ENCODE measurements around the gene THRA.
A peak's percentile ranks its signal among the peaks of the same experiment; 100 is the strongest.

Gene THRA

GRCh38 chr17:40084477-40084876, 21.7 kb downstream of the THRA start:
- no peak for TF ChIP-seq REST (IDR thresholded peaks at IDR 0.05; ENCODE audit: insufficient replicate concordance, low read depth)
- TF ChIP-seq SPI1 (IDR thresholded peaks at IDR 0.05; ENCODE audit: borderline replicate concordance, low read depth) = no peak
- TF ChIP-seq GABPA (IDR thresholded peaks at IDR 0.05; ENCODE audit: low read depth) = no peak
- no peak for TF ChIP-seq CTCF (IDR thresholded peaks at IDR 0.05; ENCODE audit: insufficient read depth, low read length)
- TF ChIP-seq POLR2AphosphoS5 (IDR thresholded peaks at IDR 0.05; ENCODE audit: low read depth) = no peak
- Histone ChIP-seq H3K27me3 (ENCODE audit: insufficient read depth, poor library complexity, severe bottlenecking) (no peaks in the 10 kb centered on the region), H3K4me3 (replicated peaks; ENCODE audit: insufficient read depth, low read length) (no peak overlapping the region), H3K27ac (replicated peaks) (no peak overlapping the region)
- DNase-seq (ENCODE audit: low read depth in 1 of 2, low spot score in 1 of 2) = no peak

- no peak for TF ChIP-seq REST (IDR thresholded peaks at IDR 0.05; ENCODE audit: insufficient replicate concordance, low read depth)
- peak; percentile 34 for TF ChIP-seq CTCF (IDR thresholded peaks at IDR 0.05; ENCODE audit: insufficient read depth, low read length)
- H3K27me3 ChIP-seq (ENCODE audit: insufficient read depth, poor library complexity, severe bottlenecking) = no peaks in the 10 kb centered on the region
- H3K27ac ChIP-seq (replicated peaks) = no peak overlapping the region
- DNase-seq (ENCODE audit: low read depth in 1 of 2, low spot score in 1 of 2) = peak in 1 of 2 experiments; percentile 48
- H3K4me3 ChIP-seq (replicated peaks; ENCODE audit: insufficient read depth, low read length) = no peak overlapping the region
These were observed 23.6 kb downstream of the THRA start for GRCh38 chr17:40086150-40087044.

- TF ChIP-seq SPI1 (IDR thresholded peaks at IDR 0.05; ENCODE audit: borderline replicate concordance, low read depth) (no peak), REST (IDR thresholded peaks at IDR 0.05; ENCODE audit: insufficient replicate concordance, low read depth) (no peak)
- H3K27me3 ChIP-seq (ENCODE audit: insufficient read depth, poor library complexity, severe bottlenecking) = no peaks in the 10 kb centered on the region
- H3K4me3 ChIP-seq (replicated peaks; ENCODE audit: insufficient read depth, low read length) = no peak overlapping the region
- no peak overlapping the region for H3K27ac ChIP-seq (replicated peaks)
- no peak for DNase-seq (ENCODE audit: low read depth in 1 of 2, low spot score in 1 of 2)
These were observed 24.5 kb downstream of the THRA start for GRCh38 chr17:40087049-40087794.
